Left hindlimb (tissue), 1 donor: ENCODE results near the gene TPI1.
"Not testable (repeated sequence)": the region's sequence is repeated elsewhere in the genome, so short reads cannot be mapped to it uniquely, and the experiment has no call there.

ENCODE experiments used
- DNase-seq: peaks from one replicate; pipeline ENCODE4 v3.0.0-alpha.2; 2018

Gene TPI1

DNA sequence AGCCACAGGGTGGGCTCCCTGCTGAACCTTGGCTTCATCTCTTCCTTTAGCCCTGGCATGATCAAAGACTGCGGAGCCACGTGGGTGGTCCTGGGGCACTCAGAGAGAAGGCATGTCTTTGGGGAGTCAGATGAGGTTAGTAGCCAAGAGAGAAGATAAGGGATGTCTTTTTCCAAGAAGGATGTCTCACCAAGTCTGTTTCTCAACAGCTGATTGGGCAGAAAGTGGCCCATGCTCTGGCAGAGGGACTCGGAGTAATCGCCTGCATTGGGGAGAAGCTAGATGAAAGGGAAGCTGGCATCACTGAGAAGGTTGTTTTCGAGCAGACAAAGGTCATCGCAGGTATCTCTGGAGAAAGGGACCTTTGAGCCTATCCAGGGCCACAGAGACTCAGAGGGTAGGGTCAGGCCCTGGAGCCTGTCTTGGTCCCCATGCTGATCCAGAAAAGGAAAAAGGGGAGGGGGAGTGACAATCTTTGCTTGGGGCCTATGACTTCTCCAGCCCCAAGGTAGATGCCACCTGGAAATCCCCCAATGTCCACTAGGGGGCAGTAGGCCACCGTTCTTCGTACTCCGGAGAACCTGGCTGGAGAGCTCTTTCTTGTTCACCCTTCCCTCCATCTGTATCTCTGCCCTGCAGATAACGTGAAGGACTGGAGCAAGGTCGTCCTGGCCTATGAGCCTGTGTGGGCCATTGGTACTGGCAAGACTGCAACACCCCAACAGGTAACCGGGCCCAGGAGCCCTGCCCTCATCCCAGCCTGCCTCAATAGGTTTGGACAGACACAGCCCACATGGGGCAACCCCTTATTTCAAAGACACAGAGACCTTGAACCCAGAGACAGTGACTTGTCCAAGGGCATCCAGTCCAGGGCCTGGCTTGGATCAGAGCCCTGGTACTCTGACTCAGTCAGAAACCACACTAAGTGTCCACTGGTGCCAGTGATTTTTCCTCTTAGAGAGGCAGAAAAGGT lies 2.0 kb downstream of the TPI1 start:
- DNase-seq, result peak; percentile 83

- DNase-seq, result not testable (repeated sequence)
These were observed 3.0 kb downstream of the TPI1 start for GRCh38 chr12:6870304-6870703.

GRCh38 chr12:6871052-6871957 lies 4.0 kb downstream of the TPI1 start:
- no peak for DNase-seq

DNA sequence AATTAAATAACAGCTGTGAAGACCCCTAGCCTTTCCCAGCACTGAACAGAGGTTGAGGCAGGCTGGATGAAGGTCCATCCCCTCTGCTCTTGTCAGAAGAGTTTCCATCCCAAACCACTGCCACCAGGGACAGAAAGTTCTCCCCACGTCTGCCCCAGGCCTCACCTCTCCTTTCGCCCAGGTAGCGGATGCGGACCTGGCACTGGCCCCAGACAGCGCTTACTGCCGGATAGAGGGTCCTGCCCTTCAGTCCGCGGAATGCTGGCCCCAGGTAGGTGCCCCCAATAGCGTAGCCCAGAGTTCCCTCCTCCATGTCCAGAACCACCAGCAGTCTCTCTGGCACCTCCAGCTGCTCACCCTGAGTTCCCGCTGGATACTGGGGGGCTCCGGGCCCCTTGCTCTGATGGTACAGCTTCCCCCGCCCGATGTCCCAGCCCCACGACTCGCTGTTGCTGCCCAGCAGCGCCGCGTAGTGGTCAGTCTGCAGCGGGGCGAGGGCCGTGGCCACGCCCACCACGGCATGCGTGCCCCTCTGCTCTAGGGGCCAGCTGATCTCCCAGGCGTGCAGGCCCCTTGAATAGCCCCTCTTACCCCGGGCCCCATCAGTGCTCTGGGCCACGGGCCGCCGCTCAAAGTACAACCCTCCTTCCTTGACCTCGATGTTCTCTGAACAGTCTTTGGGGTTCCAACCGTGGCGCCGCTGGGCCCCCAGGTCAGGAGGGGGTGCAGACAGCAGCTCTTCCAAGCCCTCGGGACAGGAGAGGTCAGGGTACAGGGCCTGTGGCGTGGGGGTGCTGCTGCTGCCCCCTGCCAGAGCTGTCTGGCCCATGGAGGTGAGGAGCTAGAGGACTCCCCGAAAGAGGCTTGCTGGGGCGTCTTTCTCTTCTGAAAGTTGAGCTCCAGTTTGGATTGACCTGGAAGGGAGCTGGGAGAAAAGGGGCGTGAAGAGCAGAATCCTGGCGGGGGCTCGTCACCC lies 5.0 kb downstream of the TPI1 start:
- DNase-seq, result peak; percentile 89

DNA sequence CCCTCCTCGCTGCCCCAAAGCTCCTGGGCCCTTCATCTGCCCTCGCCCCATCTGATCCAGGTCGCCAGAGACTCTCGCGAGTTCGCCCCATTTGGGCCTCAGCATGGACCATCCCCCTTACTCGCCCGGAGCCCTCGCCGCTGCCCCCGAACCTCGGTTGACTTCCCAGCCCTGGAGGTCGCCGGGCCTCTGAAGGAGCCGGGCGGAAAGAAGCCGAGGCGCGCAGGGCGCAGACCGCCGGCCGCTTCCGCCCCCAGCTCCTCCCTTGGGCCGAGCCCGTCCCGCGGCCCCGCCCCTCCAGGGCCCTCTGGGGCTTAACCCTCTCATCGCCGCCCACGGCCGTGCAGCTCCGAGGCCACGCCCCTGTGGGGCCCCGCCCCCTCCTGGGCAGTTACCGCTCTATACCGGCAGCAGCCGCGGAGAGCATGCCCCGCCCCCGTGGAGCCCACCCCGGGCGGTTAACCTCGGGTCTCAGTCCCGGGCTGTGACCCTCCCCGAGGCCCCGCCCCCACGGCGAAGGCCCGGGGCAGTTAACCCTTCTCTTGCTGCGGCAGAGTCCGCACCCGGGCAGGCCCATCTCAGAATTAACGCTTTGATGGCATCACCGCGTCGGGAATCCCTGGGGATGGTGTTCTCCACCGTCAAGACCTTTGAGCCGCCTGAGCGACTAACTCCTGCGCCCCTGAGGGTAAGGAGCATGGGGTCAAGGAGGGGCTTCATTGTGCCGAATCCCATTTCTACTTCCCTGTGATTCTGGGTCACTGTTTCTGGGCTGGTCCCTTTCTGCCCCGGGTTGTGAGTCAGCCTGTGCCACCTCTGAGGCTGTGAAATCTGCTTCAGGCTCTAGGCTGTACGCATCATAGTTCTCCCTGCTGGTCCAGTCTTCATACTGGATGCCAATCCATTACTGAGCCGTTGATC lies 6.0 kb downstream of the TPI1 start, which contains the start of gene SPSB2:
Gene SPSB2 (minus strand): TSS at position 210 of the 921 bp plus-strand sequence. CDS start 402 bp downstream, outside the sequence.
- DNase-seq, result peak; percentile 97

- not testable (repeated sequence) for DNase-seq
These were observed 6.7 kb downstream of the TPI1 start for GRCh38 chr12:6874015-6874368.

DNA sequence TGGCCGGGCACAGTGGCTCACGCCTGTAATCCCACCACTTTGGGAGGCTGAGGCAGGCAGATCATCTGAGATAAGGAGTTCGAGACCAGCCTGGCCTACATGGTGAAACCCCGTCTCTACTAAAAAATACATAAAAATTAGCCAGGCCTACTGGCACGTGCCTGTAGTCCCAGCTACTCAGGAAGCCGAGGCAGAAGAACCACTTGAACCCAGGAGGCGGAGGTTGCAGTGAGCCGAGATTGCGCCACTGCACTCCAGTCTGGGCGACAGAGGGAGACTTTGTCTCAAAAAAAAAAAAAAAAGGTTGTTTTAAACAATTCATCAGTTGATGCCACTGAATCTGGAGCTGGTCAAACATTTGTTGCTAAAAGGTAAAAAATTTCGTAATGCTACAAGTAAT lies 12.5 kb downstream of the TPI1 start:
- DNase-seq, result not testable (repeated sequence)

DNA sequence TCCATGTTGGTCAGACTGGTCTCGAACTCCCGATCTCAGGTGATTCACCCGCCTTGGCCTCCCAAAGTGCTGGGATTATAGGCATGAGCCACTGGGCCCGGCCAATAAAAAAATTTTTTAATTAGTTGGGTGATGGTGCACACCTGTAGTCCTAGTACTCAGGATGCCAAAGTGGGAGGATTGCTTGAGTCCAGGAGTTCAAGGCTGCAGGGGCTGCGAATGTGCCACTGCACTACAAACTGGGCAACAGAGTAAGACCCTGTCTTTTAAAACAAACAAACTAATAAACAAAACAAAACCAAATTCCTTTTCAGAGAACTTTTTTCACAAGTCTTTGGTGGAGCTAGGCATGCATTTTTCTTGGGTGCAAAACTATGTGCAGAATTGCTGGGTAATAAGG lies 15.9 kb downstream of the TPI1 start:
- no peak for DNase-seq

DNA sequence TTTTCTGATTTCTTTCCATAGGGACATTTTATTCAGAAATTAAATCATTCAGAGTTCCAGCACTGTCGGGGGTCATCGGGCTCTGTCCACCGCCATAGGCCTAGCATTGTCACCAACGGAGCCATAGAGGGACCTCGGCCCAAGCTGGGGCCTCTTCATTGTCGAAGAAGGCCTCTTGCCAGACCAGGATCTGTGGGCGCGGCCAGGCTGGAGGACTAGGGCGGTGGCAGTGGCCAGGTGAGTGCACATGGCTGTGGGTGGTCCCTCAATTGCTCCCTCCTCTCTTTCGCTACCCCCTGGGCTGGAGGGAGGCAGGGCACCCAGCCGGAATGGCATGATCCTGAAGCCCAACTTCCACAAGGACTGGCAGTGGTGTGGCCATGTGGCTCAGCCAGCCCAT lies 16.4 kb downstream of the TPI1 start:
- no peak for DNase-seq

DNA sequence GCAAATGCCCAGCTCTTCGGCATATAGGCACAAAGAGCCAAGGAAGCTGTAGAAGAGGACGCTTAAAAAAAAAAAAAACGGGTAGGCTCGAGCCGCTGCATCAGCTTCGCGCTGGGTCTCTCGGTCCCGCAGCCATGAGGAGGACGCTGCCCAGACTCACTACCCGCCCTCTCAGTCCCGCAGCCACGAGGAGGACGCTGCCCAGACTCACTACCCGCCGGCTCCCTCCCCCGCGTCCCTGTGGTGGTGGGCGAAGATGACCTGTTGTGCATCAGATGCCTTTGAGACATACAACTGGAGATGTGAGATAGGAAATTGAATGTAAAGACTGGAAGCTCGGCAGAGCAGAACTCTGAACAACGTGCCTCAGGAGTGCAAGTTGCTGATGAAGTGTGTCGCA lies 17.2 kb downstream of the TPI1 start:
- DNase-seq, result no peak

DNA sequence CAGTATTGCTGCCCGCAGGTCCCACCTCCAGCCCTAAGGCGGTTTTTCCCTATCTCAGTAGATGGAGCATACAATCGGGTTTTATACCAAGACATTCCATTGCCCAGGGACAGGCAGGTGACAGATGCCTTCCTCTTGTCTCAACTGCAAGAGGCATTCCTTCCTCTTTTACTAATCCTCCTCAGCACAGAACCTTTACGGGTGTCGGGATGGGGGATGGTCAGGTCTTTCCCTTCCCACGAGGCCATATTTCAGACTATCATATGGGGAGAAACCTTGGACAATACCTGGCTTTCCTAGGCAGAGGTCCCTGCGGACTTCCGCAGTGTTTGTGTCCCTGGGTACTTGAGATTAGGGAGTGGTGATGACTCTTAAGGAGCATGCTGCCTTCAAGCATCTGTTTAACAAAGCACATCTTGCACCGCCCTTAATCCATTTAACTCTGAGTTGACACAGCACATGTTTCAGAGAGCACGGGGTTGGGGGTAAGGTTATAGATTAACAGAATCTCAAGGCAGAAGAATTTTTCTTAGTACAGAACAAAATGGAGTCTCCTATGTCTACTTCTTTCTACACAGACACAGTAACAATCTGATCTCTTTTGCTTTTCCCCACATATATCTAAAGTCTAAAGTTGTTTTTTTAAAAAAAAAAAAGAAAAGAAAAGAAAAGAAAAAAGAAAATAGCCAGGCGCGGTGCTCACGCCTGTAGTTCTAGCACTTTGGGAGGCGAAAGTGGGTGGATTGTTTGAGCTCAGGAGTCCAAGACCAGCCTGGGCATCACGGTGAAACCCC lies 19.1 kb downstream of the TPI1 start:
- DNase-seq, result not testable (repeated sequence)

DNA sequence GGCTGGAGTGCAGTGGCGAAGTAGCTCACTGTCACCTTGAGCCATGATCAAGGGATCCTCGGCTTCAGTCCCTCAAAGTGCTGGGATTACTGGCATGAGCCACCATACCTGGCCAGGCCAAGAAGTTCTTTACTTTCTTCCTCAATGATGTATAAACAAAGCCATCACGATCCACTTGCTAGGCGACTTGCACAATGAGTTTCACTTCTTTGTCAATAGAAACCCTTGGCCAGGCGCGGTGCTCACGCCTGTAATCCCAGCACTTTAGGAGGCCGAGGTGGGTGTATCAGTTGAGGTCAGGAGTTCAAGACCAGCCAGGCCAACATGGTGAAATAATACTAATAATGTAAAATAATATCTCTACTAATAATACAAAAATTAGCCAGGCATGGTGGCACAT lies 20.1 kb downstream of the TPI1 start:
- no peak for DNase-seq

- DNase-seq, result no peak
These were observed 21.0 kb downstream of the TPI1 start for GRCh38 chr12:6888360-6888759.

- DNase-seq, result not testable (repeated sequence)
These were observed 21.5 kb downstream of the TPI1 start for GRCh38 chr12:6888794-6889193.

GRCh38 chr12:6889775-6890573 lies 22.6 kb downstream of the TPI1 start:
- DNase-seq, result not testable (repeated sequence)

GRCh38 chr12:6890789-6891645 lies 23.7 kb downstream of the TPI1 start:
- peak; percentile 99 for DNase-seq

DNA sequence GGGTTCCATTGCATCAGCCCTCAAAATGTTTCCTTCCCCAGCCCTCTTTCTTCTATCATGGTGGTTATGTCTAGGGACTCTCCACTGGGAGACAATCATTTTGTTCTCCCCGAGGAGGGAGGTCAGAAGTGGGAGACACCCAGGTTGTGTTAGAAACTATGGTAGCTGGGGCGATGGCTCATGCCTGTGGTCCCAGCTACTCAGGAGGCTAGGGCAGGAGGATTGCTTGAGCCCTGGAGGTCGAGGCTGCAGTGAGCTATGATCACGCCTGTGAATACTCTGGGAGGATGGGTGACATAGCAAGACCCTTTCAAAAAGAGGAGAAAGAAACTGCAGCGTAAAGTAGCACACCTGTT lies 24.3 kb downstream of the TPI1 start:
- DNase-seq, result no peak

GRCh38 chr12:6892683-6893082 lies 25.4 kb downstream of the TPI1 start:
- DNase-seq, result not testable (repeated sequence)
